K562 (cell line): ENCODE data around the gene CPNE1. TPM values are rescaled to one million over a fixed set of nuclear protein-coding genes. Genes with fewer than 3 reads are reported as not detected.

ENCODE experiments used
- ATAC-seq: fragments of 200-7000 bp; cut with Tn5 transposase; 3 replicates; pipeline ENCODE4 v1.9.1; 2020; ENCODE audit warnings: moderate library complexity
- BruUV-seq: library from RNA; stranded (reverse); fragments of 400-500 nt; replicated peaks from 2 replicates; lab custom pipeline; 2021; lab: Mats Ljungman, UMichigan
- CTCF ChIA-PET: fragments of 300-600 bp; formaldehyde crosslinking; extraction: SDS; loops from one replicate; lab custom pipeline; 2021; ENCODE audit warnings: low intra/inter-chr PET ratio; lab: Yijun Ruan, JAX
- POLR2A ChIA-PET: fragments of 300-600, 350-650 bp; sonication (Branson Sonifier 250); formaldehyde crosslinking; extraction: SDS; loops from one replicate; lab custom pipeline; 2021; ENCODE audit warnings: antibody characterized with exemption, inconsistent platforms; lab: Yijun Ruan, JAX
- DNase-seq, 4 experiments: peaks; one replicate each; pipeline versions ENCODE4 v3.0.0 to v3.0.0-alpha.2; 2011 to 2018; ENCODE audit warnings: low spot score in 3 of 4, mixed read lengths in 3 of 4; ENCODE audit errors: extremely low read depth in 1 of 4
- FAIRE-seq: peaks from 2 replicates; lab custom pipeline; 2011; peaks lifted over from hg19 to GRCh38; lab: Jason Lieb, UNC
- H2AFZ ChIP-seq: 2 replicates; pipeline ENCODE4 v1.6.0; 2011; ENCODE audit warnings: low read depth, low read length, control low read depth, inconsistent platforms
- H3K27ac ChIP-seq: fragments of 200-600 bp; 3 replicates; pipeline ENCODE4 v1.8.0; 2011; ENCODE audit warnings: low read depth, mild to moderate bottlenecking, control low read depth, inconsistent platforms, low read length, moderate library complexity, mixed read lengths; ENCODE audit errors: extremely low read depth
- H3K27me3 ChIP-seq, 2 experiments: fragments of 300-600 bp in 1 of 2; 2 replicates in 1 of 2; 3 replicates in 1 of 2; pipeline versions ENCODE4 v1.6.0 to v1.8.0; 2011; ENCODE audit warnings: inconsistent platforms in 2 of 2, low read length in 2 of 2, mild to moderate bottlenecking in 1 of 2, mixed read lengths in 1 of 2, moderate library complexity in 1 of 2; ENCODE audit not compliant: control insufficient read depth in 2 of 2, insufficient read depth in 2 of 2
- H3K36me3 ChIP-seq: fragments of 300-600 bp; 3 replicates; pipeline ENCODE4 v1.8.0; 2011; ENCODE audit warnings: mild to moderate bottlenecking, low read length, inconsistent platforms; ENCODE audit not compliant: control insufficient read depth, insufficient read depth
- H3K4me1 ChIP-seq, 2 experiments: fragments of 200-600 bp in 1 of 2; replicated peaks in 1 of 2; 2 replicates in 1 of 2; 3 replicates in 1 of 2; pipeline versions ENCODE4 v1.5.1 to v1.8.0; 2011; ENCODE audit warnings: inconsistent platforms in 2 of 2, low read length in 2 of 2, mild to moderate bottlenecking in 1 of 2, mixed read lengths in 1 of 2, moderate library complexity in 1 of 2; ENCODE audit not compliant: control insufficient read depth in 2 of 2, insufficient read depth in 2 of 2
- H3K4me2 ChIP-seq: 2 replicates; pipeline ENCODE4 v1.6.1; 2011; ENCODE audit warnings: low read length, control low read depth, inconsistent platforms, mixed read lengths; ENCODE audit not compliant: insufficient read depth
- H3K4me3 ChIP-seq: fragments of 200-600 bp; sonication (generic), shearing (Covaris generic); 2 replicates; pipeline ENCODE4 v1.5.1; 2016; ENCODE audit warnings: control low read depth, inconsistent platforms
- H3K79me2 ChIP-seq: fragments of 200-600 bp; 3 replicates; pipeline ENCODE4 v1.8.0; 2011; ENCODE audit warnings: low read length, inconsistent platforms; ENCODE audit not compliant: control insufficient read depth, insufficient read depth
- H3K9ac ChIP-seq, 2 experiments: 2 replicates each; pipeline versions ENCODE4 v1.6.0 to v1.6.1; 2011; ENCODE audit warnings: low read depth in 2 of 2, low read length in 2 of 2, control low read depth in 1 of 2, inconsistent platforms in 1 of 2, mild to moderate bottlenecking in 1 of 2, mixed read lengths in 1 of 2; ENCODE audit not compliant: insufficient read depth in 1 of 2
- H3K9me1 ChIP-seq: one replicate; pipeline ENCODE4 v1.6.0; 2011; ENCODE audit warnings: inconsistent platforms, mild to moderate bottlenecking, low read length, moderate library complexity; ENCODE audit not compliant: control insufficient read depth, insufficient read depth
- H3K9me3 ChIP-seq: replicated peaks from 2 replicates; pipeline ENCODE4 v1.5.1; 2011; ENCODE audit warnings: low read depth, low read length, inconsistent platforms; ENCODE audit not compliant: control insufficient read depth, insufficient read depth
- H4K20me1 ChIP-seq: replicated peaks from 2 replicates; pipeline ENCODE4 v1.6.1; 2011; ENCODE audit warnings: low read length, inconsistent platforms, mixed read lengths; ENCODE audit not compliant: control insufficient read depth, insufficient read depth
- CBX1 ChIP-seq: sonication (generic); IDR thresholded peaks from 2 replicates; pipeline ENCODE4 v1.6.1; 2016; ENCODE audit warnings: antibody characterized with exemption, low read depth, mild to moderate bottlenecking
- CCNT2 ChIP-seq: IDR thresholded peaks from 2 replicates; pipeline ENCODE4 v1.6.1; 2011; ENCODE audit warnings: borderline replicate concordance, low read depth, mild to moderate bottlenecking, moderate library complexity, mixed read lengths, low read length; ENCODE audit not compliant: insufficient read length; ENCODE audit errors: extremely low read depth
- CREB5 ChIP-seq: fragments of 250-450 bp; sonication (Bioruptor Pico); IDR thresholded peaks from 2 replicates; pipeline ENCODE4 v1.5.0; 2020; ENCODE audit warnings: mild to moderate bottlenecking
- CREM ChIP-seq: IDR thresholded peaks from 2 replicates; pipeline ENCODE4 v1.6.1; 2014; ENCODE audit warnings: antibody characterized with exemption, low read depth
- IRF2 ChIP-seq: sonication (generic); formaldehyde crosslinking; IDR thresholded peaks from 2 replicates; pipeline ENCODE4 v1.8.1; 2022; ENCODE audit warnings: mild to moderate bottlenecking, missing genetic modification reagents
- MAZ ChIP-seq, 2 experiments: fragments of 450-650 bp in 1 of 2; sonication (generic) in 1 of 2; formaldehyde crosslinking; IDR thresholded peaks in 1 of 2; conservative IDR thresholded peaks in 1 of 2; 2 replicates each; pipeline versions ENCODE4 v1.4.0 to v1.5.0; 2020; ENCODE audit warnings: mild to moderate bottlenecking in 1 of 2, missing genetic modification reagents in 1 of 2
- MEIS2 ChIP-seq: fragments of 450-650 bp; IDR thresholded peaks from 2 replicates; pipeline ENCODE4 v1.6.1; 2014; ENCODE audit warnings: mild to moderate bottlenecking; ENCODE audit not compliant: partially characterized antibody
- PML ChIP-seq: IDR thresholded peaks from 2 replicates; pipeline ENCODE4 v1.6.1; 2012; ENCODE audit warnings: low read length, inconsistent platforms
- TRIM28 ChIP-seq: fragments of 450-650 bp; IDR thresholded peaks from 2 replicates; pipeline ENCODE4 v1.6.1; 2017
- ZBTB2 ChIP-seq: fragments of 450-650 bp; IDR thresholded peaks from 2 replicates; pipeline ENCODE4 v1.6.1; 2016; ENCODE audit warnings: antibody characterized with exemption
- ZNF12 ChIP-seq: sonication (generic); formaldehyde crosslinking; IDR thresholded peaks from 2 replicates; pipeline ENCODE4 v1.4.0; 2020; ENCODE audit warnings: mild to moderate bottlenecking, missing genetic modification reagents
- ZNF165 ChIP-seq: fragments of 250-450 bp; sonication (Bioruptor Pico); IDR thresholded peaks from 2 replicates; pipeline ENCODE4 v1.4.0; 2020; ENCODE audit warnings: borderline replicate concordance
- ZNF41 ChIP-seq: fragments of 250-450 bp; sonication (Bioruptor Pico); conservative IDR thresholded peaks from 2 replicates; pipeline ENCODE4 v1.4.0; 2020; ENCODE audit warnings: mild to moderate bottlenecking
- ZNF655 ChIP-seq: fragments of 250-450 bp; sonication (Bioruptor Pico); IDR thresholded peaks from 2 replicates; pipeline ENCODE4 v1.5.0; 2021
- ZNF79 ChIP-seq: fragments of 250-450 bp; sonication (Bioruptor Pico); IDR thresholded peaks from 2 replicates; pipeline ENCODE4 v1.4.0; 2020; ENCODE audit warnings: low read depth, mild to moderate bottlenecking, moderate library complexity
- WGBS: fragments of 100-300 bp; shearing (Covaris generic); methylation state at CpG from one replicate; pipeline ENCODE4 v1.1.6; 2016; ENCODE audit warnings: low coverage, mixed read lengths; ENCODE audit not compliant: insufficient coverage; ENCODE audit errors: missing lambda C conversion rate; 5-methylcytosine and 5-hydroxymethylcytosine counted together
- in situ Hi-C: fragments of 300-500 bp; cut with MboI; formaldehyde crosslinking; loops from 4 replicates; pipeline ENCODE4 v1.15.0; 2018; ENCODE audit warnings: inconsistent platforms, mixed read lengths
- intact Hi-C: fragments of 100-400 bp; cut with micrococcal nuclease; formaldehyde crosslinking; loops from 2 replicates; pipeline ENCODE4 v1.14.2; 2022
- polyA plus RNA-seq, 8 experiments: library from polyadenylated mRNA; depleted of rRNA in 4 of 8; stranded (reverse) in 5 of 8; unstranded in 3 of 8; fragments of >200 nt; fragmentation: Nextera tagmentation in 2 of 8; fragmentation: Illumina TruSeq in 1 of 8; extraction: Ambion mirVana in 2 of 8; extraction: Trizol in 1 of 8; gene quantifications; 2 replicates each; pipeline versions ENCODE4 v1.2.1 to v1.2.3, GENCODE V29; 2011 to 2014; ENCODE audit warnings: inconsistent platforms in 1 of 8, missing spikeins in 1 of 8
- total RNA-seq, 7 experiments: library from RNA; depleted of rRNA in 6 of 7; stranded (reverse); fragments of >200 nt in 6 of 7; fragmentation: Illumina TruSeq in 2 of 7; extraction: Trizol in 2 of 7; gene quantifications; 2 replicates each; pipeline versions ENCODE4 v1.2.1 to v1.2.3, GENCODE V29; 2011 to 2021; ENCODE audit warnings: low replicate concordance in 1 of 7
- TF ChIP-seq, protein P1 (sequence below): fragments of 450-650 bp; formaldehyde crosslinking; IDR thresholded peaks from 2 replicates; pipeline ENCODE4 v1.4.0; 2020; ENCODE audit warnings: mild to moderate bottlenecking, mixed read lengths

The CPNE1 gene
- total and polyA plus RNA-seq, 9 of the 15 experiments (the other 6 are each of a cell fraction or from before 2014, with no cell fraction given): 42.1 to 102 (median 56.0) TPM

DNA sequence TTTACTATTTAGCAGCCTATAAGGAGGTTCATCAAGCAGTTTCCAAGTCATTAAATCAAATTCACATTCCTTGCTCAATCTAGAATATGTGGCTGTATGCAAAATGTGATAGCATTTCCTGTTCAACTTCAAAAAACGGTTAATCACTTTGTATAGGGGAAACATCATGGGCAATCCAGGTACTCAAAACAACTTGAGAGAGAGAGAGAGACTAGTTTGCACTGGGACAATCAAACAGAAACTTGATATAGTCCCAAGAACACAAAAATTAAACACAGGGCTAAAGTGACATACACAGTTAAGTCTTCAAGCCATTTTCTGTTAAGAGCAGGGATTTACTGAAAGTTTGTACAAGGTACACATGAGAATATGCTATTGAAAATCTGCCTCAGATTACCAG is 7.4 kb downstream of the CPNE1 start:
- in situ Hi-C loops: no loop called here
- FAIRE-seq: no peak
- peaks cover 100% of the 10 kb centered on the region for H3K79me2 ChIP-seq
- TF ChIP-seq, protein P1, sequence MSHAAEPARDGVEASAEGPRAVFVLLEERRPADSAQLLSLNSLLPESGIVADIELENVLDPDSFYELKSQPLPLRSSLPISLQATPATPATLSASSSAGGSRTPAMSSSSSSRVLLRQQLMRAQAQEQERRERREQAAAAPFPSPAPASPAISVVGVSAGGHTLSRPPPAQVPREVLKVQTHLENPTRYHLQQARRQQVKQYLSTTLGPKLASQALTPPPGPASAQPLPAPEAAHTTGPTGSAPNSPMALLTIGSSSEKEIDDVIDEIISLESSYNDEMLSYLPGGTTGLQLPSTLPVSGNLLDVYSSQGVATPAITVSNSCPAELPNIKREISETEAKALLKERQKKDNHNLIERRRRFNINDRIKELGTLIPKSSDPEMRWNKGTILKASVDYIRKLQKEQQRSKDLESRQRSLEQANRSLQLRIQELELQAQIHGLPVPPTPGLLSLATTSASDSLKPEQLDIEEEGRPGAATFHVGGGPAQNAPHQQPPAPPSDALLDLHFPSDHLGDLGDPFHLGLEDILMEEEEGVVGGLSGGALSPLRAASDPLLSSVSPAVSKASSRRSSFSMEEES (CRISPR knock-in tag): no peak
- no peak for TF ChIP-seq MAZ (CRISPR knock-in tag; conservative IDR thresholded peaks at IDR 0.05 in 1 of 2, IDR thresholded peaks at IDR 0.05 in 1 of 2)
- TF ChIP-seq ZBTB2: no peak
- TF ChIP-seq MEIS2: no peak
- no peak for TF ChIP-seq CREM
- no peak for TF ChIP-seq CCNT2
- no peak for TF ChIP-seq CREB5
- no peak for TF ChIP-seq TRIM28
- TF ChIP-seq ZNF165 (CRISPR knock-in tag): no peak
- no peak for TF ChIP-seq ZNF655
- no peak for TF ChIP-seq IRF2 (CRISPR knock-in tag)
- TF ChIP-seq ZNF79 (CRISPR knock-in tag): no peak
- TF ChIP-seq CBX1: no peak
- no peak for TF ChIP-seq ZNF12 (CRISPR knock-in tag)
- TF ChIP-seq ZNF41 (CRISPR knock-in tag): no peak
- TF ChIP-seq PML: no peak
- TF ChIP-seq, all 486 proteins: peak for 0
- H3K4me3 ChIP-seq: no peak overlapping the region
- H4K20me1 ChIP-seq: peaks cover 42% of the 10 kb centered on the region
- intact Hi-C loops: no loop called here
- no peak overlapping the region for H2AFZ ChIP-seq
- H3K4me1 ChIP-seq: peaks cover 11 to 16% of the 10 kb centered on the region in 2 experiments; a peak in 4 of 5 replicates
- no peaks in the 10 kb centered on the region for H3K9me3 ChIP-seq
- H3K4me2 ChIP-seq: no peak overlapping the region
- no peak overlapping the region for H3K27ac ChIP-seq
- H3K9ac ChIP-seq: no peak overlapping the region
- no TSS peak for BruUV-seq
- POLR2A ChIA-PET: interaction anchor here (1.1 to 1.8 kb wide), 2 partner anchors 10 to 32 kb away, joined by 3 to 7 read pairs; no protein-coding TSS in a partner anchor
- no peaks in the 10 kb centered on the region for H3K9me1 ChIP-seq
- no peak for DNase-seq
- no peaks in the 10 kb centered on the region for H3K27me3 ChIP-seq
- CTCF ChIA-PET: no interaction called here
- peaks cover 50% of the 10 kb centered on the region for H3K36me3 ChIP-seq
- WGBS: 65% methylated on average over 1 of the region's 1 CpG
- no peak for ATAC-seq
